Measurements from ENCODE around the gene UTP25.
A peak's percentile ranks its signal among the peaks of the same experiment; 100 is the strongest.

UTP25 gene

GRCh38 chr1:209805875-209806760 is 21.7 kb upstream of the UTP25 start, which contains the start of gene IRF6:
TSS of gene IRF6 (minus strand) at chr1:209806142. CDS start at chr1:209801413, 4,729 bp downstream.
- peak; percentile 75 for DNase-seq

GRCh38 chr1:209807509-209807908 is 20.3 kb upstream of the UTP25 start:
- DNase-seq = no peak

- DNase-seq = no peak
Measured at GRCh38 chr1:209808059-209808581, 19.7 kb upstream of the UTP25 start.

GRCh38 chr1:209809611-209810010 is 18.2 kb upstream of the UTP25 start:
- no peak for DNase-seq

GRCh38 chr1:209810783-209811182 is 17.0 kb upstream of the UTP25 start:
- DNase-seq = no peak

- no peak for DNase-seq
Measured at GRCh38 chr1:209813902-209814301, 13.9 kb upstream of the UTP25 start.

- DNase-seq = no peak
Measured at GRCh38 chr1:209815490-209815889, 12.3 kb upstream of the UTP25 start.

GRCh38 chr1:209815931-209816341 is 11.8 kb upstream of the UTP25 start:
- DNase-seq = no peak

- DNase-seq = no peak
Measured at GRCh38 chr1:209816923-209817322, 10.8 kb upstream of the UTP25 start.

- DNase-seq = no peak
Measured at GRCh38 chr1:209817691-209818090, 10.1 kb upstream of the UTP25 start.

- no peak for DNase-seq
Measured at GRCh38 chr1:209819058-209819457, 8.7 kb upstream of the UTP25 start.

- DNase-seq = no peak
Measured at GRCh38 chr1:209820986-209821385, 6.8 kb upstream of the UTP25 start.

GRCh38 chr1:209822706-209823105 is 5.1 kb upstream of the UTP25 start:
- DNase-seq = no peak

- DNase-seq = peak; percentile 19
Measured at GRCh38 chr1:209823143-209824041, 4.4 kb upstream of the UTP25 start.

- DNase-seq = no peak
Measured at GRCh38 chr1:209825591-209826434, 2.0 kb upstream of the UTP25 start.

- no peak for DNase-seq
Measured at GRCh38 chr1:209829716-209830115, 1.9 kb downstream of the UTP25 start.

GRCh38 chr1:209830722-209831121 is 3.0 kb downstream of the UTP25 start:
- no peak for DNase-seq

GRCh38 chr1:209831615-209832014 is 3.8 kb downstream of the UTP25 start:
- DNase-seq = no peak

GRCh38 chr1:209835782-209836298 is 8.1 kb downstream of the UTP25 start:
- DNase-seq = no peak

GRCh38 chr1:209837671-209838070 is 9.9 kb downstream of the UTP25 start:
- DNase-seq = no peak

- no peak for DNase-seq
Measured at GRCh38 chr1:209838537-209838936, 10.8 kb downstream of the UTP25 start.

- no peak for DNase-seq
Measured at GRCh38 chr1:209839875-209840546, 12.2 kb downstream of the UTP25 start.
